Stimulated activated CD4-positive, alpha-beta T cell treated with anti-CD3 and anti-CD28 coated beads, Interleukin-2, amount 100 ng/mL, for 48 hours (primary cell): Measurements from ENCODE around the gene RPS6KA2.

Experiments
- DNase-seq, 2 donors: peaks; one replicate each; pipeline ENCODE4 v3.0.0-alpha.2; 2020

Gene RPS6KA2

GRCh38 chr6:166633732-166634535 lies 6.9 kb upstream of the RPS6KA2 start:
- no peak for DNase-seq

- DNase-seq, result no peak
Observed at GRCh38 chr6:166632731-166633130, 5.7 kb upstream of the RPS6KA2 start.

GRCh38 chr6:166630462-166630861 lies 3.4 kb upstream of the RPS6KA2 start:
- no peak for DNase-seq

GRCh38 chr6:166629628-166630027 lies 2.6 kb upstream of the RPS6KA2 start:
- no peak for DNase-seq

GRCh38 chr6:166627875-166628801 lies 1.1 kb upstream of the RPS6KA2 start:
- peak; percentile 23 to 32 for DNase-seq

GRCh38 chr6:166626177-166627032 lies 646 bp downstream of the RPS6KA2 start:
- peak; percentile 22 to 28 for DNase-seq

- DNase-seq, result no peak
Observed at GRCh38 chr6:166625356-166625755, 1.7 kb downstream of the RPS6KA2 start.

- no peak for DNase-seq
Observed at GRCh38 chr6:166624275-166624674, 2.8 kb downstream of the RPS6KA2 start.

- DNase-seq, result no peak
Observed at GRCh38 chr6:166623318-166623717, 3.7 kb downstream of the RPS6KA2 start.

- no peak for DNase-seq
Observed at GRCh38 chr6:166621114-166621540, 5.9 kb downstream of the RPS6KA2 start.

- no peak for DNase-seq
Observed at GRCh38 chr6:166620478-166621113, 6.5 kb downstream of the RPS6KA2 start.

GRCh38 chr6:166619912-166620311 lies 7.1 kb downstream of the RPS6KA2 start:
- no peak for DNase-seq

GRCh38 chr6:166618866-166619761 lies 7.9 kb downstream of the RPS6KA2 start:
- DNase-seq, result no peak

GRCh38 chr6:166618251-166618650 lies 8.8 kb downstream of the RPS6KA2 start:
- no peak for DNase-seq

GRCh38 chr6:166617359-166617758 lies 9.7 kb downstream of the RPS6KA2 start:
- no peak for DNase-seq

- DNase-seq, result no peak
Observed at GRCh38 chr6:166616261-166617238, 10.5 kb downstream of the RPS6KA2 start.

GRCh38 chr6:166615059-166615770 lies 11.8 kb downstream of the RPS6KA2 start:
- DNase-seq, result no peak

- no peak for DNase-seq
Observed at GRCh38 chr6:166614589-166614988, 12.5 kb downstream of the RPS6KA2 start.

GRCh38 chr6:166614171-166614583 lies 12.9 kb downstream of the RPS6KA2 start:
- DNase-seq, result no peak
